BLaER1 (cell line): ENCODE measurements around the gene COL9A3.

ENCODE experiments used
- H3K27ac ChIP-seq: shearing (Covaris generic); formaldehyde crosslinking; 2 replicates; pipeline ENCODE4 v1.8.1; 2022
- H3K27me3 ChIP-seq: shearing (Covaris generic); formaldehyde crosslinking; 2 replicates; pipeline ENCODE4 v1.8.1; 2022
- H3K36me3 ChIP-seq: shearing (Covaris generic); formaldehyde crosslinking; 2 replicates; pipeline ENCODE4 v1.8.1; 2022
- H3K4me1 ChIP-seq: shearing (Covaris generic); formaldehyde crosslinking; 2 replicates; pipeline ENCODE4 v1.8.1; 2022
- H3K4me2 ChIP-seq: shearing (Covaris generic); formaldehyde crosslinking; 2 replicates; pipeline ENCODE4 v1.8.1; 2022
- H3K4me3 ChIP-seq: shearing (Covaris generic); formaldehyde crosslinking; 2 replicates; pipeline ENCODE4 v1.8.1; 2022
- H3K9ac ChIP-seq: shearing (Covaris generic); formaldehyde crosslinking; 2 replicates; pipeline ENCODE4 v1.8.1; 2022
- H3K9me3 ChIP-seq: shearing (Covaris generic); formaldehyde crosslinking; 2 replicates; pipeline ENCODE4 v1.8.1; 2022
- H4K20me1 ChIP-seq: shearing (Covaris generic); formaldehyde crosslinking; 2 replicates; pipeline ENCODE4 v1.8.1; 2022
- Cebpa-rat ChIP-seq: shearing (Covaris generic); IDR thresholded peaks from 2 replicates; pipeline ENCODE4 v1.8.1; 2022

Gene COL9A3

DNA sequence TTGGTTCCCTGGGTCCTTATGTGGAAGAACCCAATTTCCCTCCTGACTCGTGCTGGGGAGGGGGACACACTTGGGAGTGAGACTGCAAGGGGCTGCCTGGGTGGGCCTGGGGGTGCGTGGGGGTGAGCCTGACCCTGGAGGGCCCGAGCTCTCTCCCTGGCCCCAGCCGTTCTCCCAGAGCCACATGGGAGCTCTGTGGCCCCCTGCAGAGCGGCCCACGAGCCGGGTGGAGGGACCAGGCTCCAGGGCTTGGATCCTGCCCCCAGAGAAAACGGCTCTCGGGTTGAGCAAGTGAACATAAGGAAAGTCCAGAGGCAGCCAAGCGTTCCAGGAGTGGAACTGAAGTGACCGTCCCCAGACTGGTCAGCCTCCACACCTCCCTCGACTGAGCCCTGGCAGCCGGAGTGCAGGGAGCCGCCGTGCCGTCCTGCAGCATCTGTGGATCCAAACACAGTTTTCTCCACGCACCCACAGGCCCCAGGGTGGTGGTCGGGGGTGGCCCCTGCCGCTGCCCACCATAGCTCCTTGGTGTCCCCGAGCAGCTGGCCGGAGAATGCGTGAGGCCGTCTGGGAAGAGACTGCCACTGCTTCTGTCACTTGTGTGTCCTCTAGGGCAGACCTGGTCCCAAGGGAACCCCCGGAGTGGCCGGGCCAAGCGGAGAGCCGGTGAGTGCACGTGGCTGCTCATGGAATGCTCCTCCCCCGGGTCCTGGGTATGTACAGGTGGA lies 10.6 kb downstream of the COL9A3 start:
- Histone ChIP-seq H3K27me3 (no peaks in the 10 kb centered on the region), H3K4me2 (peak overlapping the region; percentile 95; the same call in 1 of the 2 replicates), H3K27ac (peak overlapping the region; percentile 64; the same call in 1 of the 2 replicates), H3K9me3 (no peaks in the 10 kb centered on the region), H3K9ac (no peak overlapping the region), H3K4me3 (no peak overlapping the region), H3K36me3 (peaks cover 24% of the 10 kb centered on the region; the same call in 1 of the 2 replicates), H3K4me1 (peaks cover 96% of the 10 kb centered on the region), H4K20me1 (peaks cover 30% of the 10 kb centered on the region)
- no peak for TF ChIP-seq Cebpa-rat

DNA sequence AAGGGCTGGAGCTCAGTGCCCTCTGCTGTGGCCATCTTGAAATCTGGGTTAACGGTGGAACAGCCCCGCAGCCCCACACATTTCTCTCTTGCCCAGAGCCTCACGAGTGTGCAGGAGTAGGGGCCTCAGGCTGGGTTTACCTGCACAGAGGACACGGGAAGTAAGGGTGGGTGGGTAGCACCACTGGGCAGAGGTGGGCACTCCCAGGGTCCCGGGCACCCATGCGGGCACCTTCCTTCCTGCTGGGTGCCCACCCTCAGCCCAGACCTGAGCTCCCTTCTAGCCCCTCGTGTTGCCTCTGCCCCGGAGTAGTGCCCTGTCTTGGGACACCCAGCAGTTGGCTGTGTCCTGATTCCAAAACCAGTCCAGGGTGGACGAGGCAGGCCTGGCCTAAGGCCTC lies 11.2 kb downstream of the COL9A3 start:
- no peak overlapping the region for H3K4me3 ChIP-seq
- TF ChIP-seq Cebpa-rat, result no peak
- peak overlapping the region; percentile 26; the same call in 1 of the 2 replicates for H3K27ac ChIP-seq
- no peak overlapping the region for H3K9ac ChIP-seq
- peaks cover 96% of the 10 kb centered on the region for H3K4me1 ChIP-seq
- H3K4me2 ChIP-seq, result peak overlapping the region; percentile 95
- H3K36me3 ChIP-seq, result peaks cover 24% of the 10 kb centered on the region; the same call in 1 of the 2 replicates
- H3K9me3 ChIP-seq, result no peaks in the 10 kb centered on the region
- H3K27me3 ChIP-seq, result no peaks in the 10 kb centered on the region
- H4K20me1 ChIP-seq, result peaks cover 28% of the 10 kb centered on the region

DNA sequence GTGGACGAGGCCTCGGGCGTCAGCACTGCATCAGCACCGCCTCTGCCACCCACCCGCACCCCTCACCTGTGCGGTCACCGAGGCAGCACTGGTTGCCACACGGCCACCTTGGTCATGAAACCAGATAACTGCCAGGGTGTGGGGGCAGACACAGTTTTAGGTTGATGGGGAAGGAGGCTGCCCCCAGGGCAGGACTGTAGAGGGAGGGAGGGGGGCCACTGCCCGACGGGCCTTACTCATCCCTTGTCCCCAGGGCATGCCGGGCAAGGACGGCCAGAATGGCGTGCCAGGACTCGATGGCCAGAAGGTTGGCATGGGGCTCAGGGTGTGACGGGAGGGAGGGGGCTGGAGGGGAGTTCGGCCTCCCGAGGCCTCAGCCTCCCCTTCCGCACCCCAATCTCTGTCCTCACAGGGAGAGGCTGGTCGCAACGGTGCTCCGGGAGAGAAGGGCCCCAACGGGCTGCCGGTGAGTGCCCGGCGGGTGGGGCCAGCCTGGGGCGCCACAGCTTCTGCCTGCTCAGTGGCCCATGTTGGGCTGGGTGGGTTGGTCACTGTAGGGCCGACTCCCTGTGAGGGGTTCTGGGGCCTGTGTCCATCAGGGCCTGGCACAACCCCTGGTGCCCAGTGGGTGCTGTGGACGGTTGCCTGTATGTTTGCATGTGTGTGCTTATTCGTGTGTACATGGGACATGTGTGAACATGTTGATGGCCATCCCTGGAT lies 11.8 kb downstream of the COL9A3 start:
- peaks cover 96% of the 10 kb centered on the region for H3K4me1 ChIP-seq

DNA sequence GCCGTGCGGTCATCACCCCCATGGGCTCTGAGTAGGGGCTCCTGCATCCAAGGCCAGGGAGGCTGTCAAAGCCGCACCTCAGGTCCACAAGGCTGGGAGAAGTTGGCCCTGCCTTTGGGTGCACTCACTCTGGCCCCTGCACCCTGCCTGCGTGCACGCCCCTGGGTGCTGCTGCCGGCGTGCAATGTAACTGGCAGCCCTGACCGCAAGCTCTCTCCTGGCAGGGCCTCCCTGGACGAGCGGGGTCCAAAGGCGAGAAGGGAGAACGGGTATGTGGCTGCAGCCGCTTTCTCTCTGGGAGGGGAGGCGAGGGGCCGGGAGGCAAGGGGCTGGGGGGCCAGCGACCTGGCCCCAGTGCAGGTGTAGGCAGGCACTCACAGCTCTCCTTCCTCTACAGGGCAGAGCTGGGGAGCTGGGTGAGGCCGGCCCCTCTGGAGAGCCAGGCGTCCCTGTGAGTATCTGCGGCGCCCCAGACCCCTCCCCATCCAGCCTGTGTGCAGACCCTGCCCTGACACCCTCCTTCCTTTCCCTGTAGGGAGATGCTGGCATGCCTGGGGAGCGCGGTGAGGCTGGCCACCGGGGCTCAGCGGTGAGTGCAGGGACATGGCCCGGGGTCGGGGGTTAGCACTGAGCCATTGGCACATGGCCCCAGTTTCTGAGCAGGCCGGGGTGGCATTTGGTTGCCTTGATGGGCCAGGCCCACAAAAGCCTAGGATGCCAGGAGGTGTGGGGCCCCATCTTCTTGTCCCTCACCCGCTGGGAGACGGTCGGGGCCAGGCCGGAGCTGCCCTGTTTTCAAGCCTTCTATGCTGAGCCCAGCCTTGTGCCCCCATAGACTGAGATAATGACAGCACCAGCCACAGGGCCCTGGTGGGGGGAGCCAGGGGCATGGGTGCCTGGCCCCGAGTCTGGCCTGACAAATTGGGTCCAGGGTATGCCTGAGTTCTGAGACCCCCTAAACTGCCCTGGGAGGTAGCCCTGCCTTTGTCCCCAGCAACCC lies 12.7 kb downstream of the COL9A3 start:
- Histone ChIP-seq H3K9ac (peak overlapping the region; percentile 89), H4K20me1 (peaks cover 14% of the 10 kb centered on the region), H3K27me3 (no peaks in the 10 kb centered on the region), H3K9me3 (no peaks in the 10 kb centered on the region), H3K4me1 (peaks cover 96% of the 10 kb centered on the region), H3K4me3 (peak overlapping the region; percentile 67), H3K27ac (peak overlapping the region; percentile 97), H3K36me3 (peaks cover 24% of the 10 kb centered on the region; the same call in 1 of the 2 replicates), H3K4me2 (peak overlapping the region; percentile 95)
- TF ChIP-seq Cebpa-rat, result no peak

More for the DNA sequence above, 11.8 kb downstream of the COL9A3 start:
- Histone ChIP-seq H3K4me2 (peak overlapping the region; percentile 95), H3K4me3 (no peak overlapping the region), H3K36me3 (peaks cover 24% of the 10 kb centered on the region; the same call in 1 of the 2 replicates), H3K9me3 (no peaks in the 10 kb centered on the region), H4K20me1 (peaks cover 22% of the 10 kb centered on the region), H3K27ac (peak overlapping the region; percentile 97), H3K9ac (peak overlapping the region; percentile 89; the same call in 1 of the 2 replicates), H3K27me3 (no peaks in the 10 kb centered on the region)
- no peak for TF ChIP-seq Cebpa-rat

DNA sequence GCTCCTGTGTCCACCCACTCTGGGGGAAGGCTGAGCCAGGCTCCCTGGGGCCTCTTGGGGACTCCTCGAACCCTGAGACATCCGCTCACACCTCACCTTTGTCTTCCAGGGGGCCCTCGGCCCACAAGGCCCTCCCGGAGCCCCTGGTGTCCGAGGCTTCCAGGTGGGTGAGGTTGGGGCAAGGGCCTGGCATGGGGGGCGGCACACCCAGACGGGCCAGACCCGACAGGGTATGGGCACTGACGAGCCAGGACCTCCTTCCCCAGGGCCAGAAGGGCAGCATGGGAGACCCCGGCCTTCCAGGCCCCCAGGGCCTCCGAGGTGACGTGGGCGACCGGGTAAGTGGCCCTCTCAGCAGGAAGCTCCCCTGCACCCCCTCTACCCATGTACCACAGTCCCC lies 13.4 kb downstream of the COL9A3 start:
- peaks cover 10% of the 10 kb centered on the region for H4K20me1 ChIP-seq
- no peak for TF ChIP-seq Cebpa-rat
- H3K27ac ChIP-seq, result peak overlapping the region; percentile 97
- peak overlapping the region; percentile 67 for H3K4me3 ChIP-seq
- no peaks in the 10 kb centered on the region for H3K27me3 ChIP-seq
- H3K9ac ChIP-seq, result peak overlapping the region; percentile 89
- H3K9me3 ChIP-seq, result no peaks in the 10 kb centered on the region
- peaks cover 98% of the 10 kb centered on the region for H3K4me1 ChIP-seq
- peaks cover 24% of the 10 kb centered on the region; the same call in 1 of the 2 replicates for H3K36me3 ChIP-seq
- peak overlapping the region; percentile 95 for H3K4me2 ChIP-seq

DNA sequence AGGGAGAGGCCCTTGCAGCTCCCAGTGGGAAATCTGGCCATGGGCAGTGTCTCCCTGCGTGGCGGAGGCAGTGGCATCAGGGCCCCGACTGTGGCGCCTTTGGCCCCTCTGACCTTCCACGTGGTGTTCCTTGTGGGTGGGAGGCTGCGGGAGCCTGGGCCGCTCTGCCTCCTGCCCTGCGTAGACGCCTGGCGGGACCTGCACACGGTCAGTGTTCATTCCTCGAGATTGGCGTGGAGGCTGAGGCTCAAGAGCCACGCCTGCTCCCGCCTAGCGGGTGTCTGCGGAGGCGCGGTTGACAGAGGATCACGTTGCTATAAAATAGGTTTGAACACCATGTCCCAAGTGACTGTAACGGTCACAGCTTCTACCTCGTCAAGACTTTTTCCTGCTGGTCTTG lies 14.0 kb downstream of the COL9A3 start:
- TF ChIP-seq Cebpa-rat, result no peak
- H3K27me3 ChIP-seq, result 0 out of 2 replicates have a peak, but pooled peaks cover under 1% of the 10 kb centered on the region

DNA sequence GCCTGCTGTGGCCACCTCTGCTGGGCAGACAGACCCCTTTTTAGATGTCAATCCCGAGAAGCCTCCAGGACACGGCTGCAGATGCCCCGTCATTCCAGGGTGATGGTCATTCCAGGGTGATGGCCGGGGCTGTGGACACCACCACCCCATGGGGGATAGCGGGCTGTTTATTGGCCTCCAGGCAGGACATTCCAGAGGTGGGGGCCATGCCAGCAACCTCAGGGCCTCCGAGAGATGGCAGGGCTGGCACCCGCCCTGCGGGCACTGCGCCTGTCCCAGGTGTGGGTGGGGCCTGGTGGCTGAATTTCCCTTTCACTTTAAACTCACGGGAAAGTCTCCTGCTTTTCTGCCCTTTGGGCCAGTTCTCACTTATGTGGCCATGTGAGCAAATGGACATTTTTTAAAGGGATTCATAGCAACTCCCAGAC lies 14.5 kb downstream of the COL9A3 start:
- no peaks in the 10 kb centered on the region for H3K9me3 ChIP-seq
- H3K36me3 ChIP-seq, result peaks cover 35% of the 10 kb centered on the region
- H3K27me3 ChIP-seq, result 0 out of 2 replicates have a peak, but pooled peaks cover 4% of the 10 kb centered on the region
- H3K4me1 ChIP-seq, result peaks cover 98% of the 10 kb centered on the region
- H4K20me1 ChIP-seq, result no peaks in the 10 kb centered on the region
- peak overlapping the region; percentile 74 for H3K9ac ChIP-seq
- H3K4me2 ChIP-seq, result peak overlapping the region; percentile 98
- H3K27ac ChIP-seq, result peak overlapping the region; percentile 93
- peak overlapping the region; percentile 65 for H3K4me3 ChIP-seq
- TF ChIP-seq Cebpa-rat, result no peak

More for the DNA sequence above, 14.0 kb downstream of the COL9A3 start:
- peak overlapping the region; percentile 65 for H3K4me3 ChIP-seq
- H3K27ac ChIP-seq, result peak overlapping the region; percentile 93
- peaks cover 4% of the 10 kb centered on the region for H4K20me1 ChIP-seq
- H3K9ac ChIP-seq, result peak overlapping the region; percentile 74
- no peaks in the 10 kb centered on the region for H3K9me3 ChIP-seq
- H3K36me3 ChIP-seq, result peaks cover 29% of the 10 kb centered on the region
- H3K4me2 ChIP-seq, result peak overlapping the region; percentile 98
- peaks cover 98% of the 10 kb centered on the region for H3K4me1 ChIP-seq

DNA sequence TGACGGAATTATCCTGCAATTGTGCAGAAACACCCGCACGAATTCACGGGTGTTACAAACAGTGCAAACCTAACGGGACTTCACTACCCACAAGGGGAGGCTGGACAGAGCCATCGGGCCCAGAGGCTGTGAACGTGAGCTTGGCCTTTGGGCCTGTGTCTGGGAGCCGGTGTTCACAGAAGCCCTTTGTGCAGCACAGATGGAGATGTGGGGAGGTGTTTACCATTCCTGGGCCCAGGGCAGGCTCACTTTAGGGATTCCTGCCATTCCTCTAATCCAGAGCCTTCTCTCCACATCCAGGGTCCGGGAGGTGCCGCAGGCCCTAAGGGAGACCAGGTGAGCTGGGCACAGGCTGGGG lies 15.0 kb downstream of the COL9A3 start:
- peak overlapping the region; percentile 65 for H3K4me3 ChIP-seq
- peaks cover 98% of the 10 kb centered on the region for H3K4me1 ChIP-seq
- H3K36me3 ChIP-seq, result peaks cover 36% of the 10 kb centered on the region
- no peaks in the 10 kb centered on the region for H3K9me3 ChIP-seq
- H3K9ac ChIP-seq, result peak overlapping the region; percentile 74
- H3K27ac ChIP-seq, result peak overlapping the region; percentile 93
- H3K4me2 ChIP-seq, result peak overlapping the region; percentile 98
- H4K20me1 ChIP-seq, result no peaks in the 10 kb centered on the region
- 0 out of 2 replicates have a peak, but pooled peaks cover 4% of the 10 kb centered on the region for H3K27me3 ChIP-seq
- TF ChIP-seq Cebpa-rat, result no peak
